ENCODE data around the gene AHSG. TPM values are rescaled to one million over a fixed set of nuclear protein-coding genes. Genes with fewer than 3 reads are reported as not detected.
A peak's percentile ranks its signal among the peaks of the same experiment; 100 is the strongest.

Gene AHSG
- total RNA-seq, 1 experiment from 2014 or later = not detected

GRCh38 chr3:186569779-186570095 lies 43.1 kb upstream of the AHSG start:
- TSS peak; percentile 57 for BruUV-seq (replicated peaks)
- intact Hi-C loops (cut with micrococcal nuclease) = loop anchor here (1.0 to 10.0 kb wide), 3 partner anchors 48 to 460 kb away; partner anchors contain the start of genes EIF4A2 and ETV5

GRCh38 chr3:186570096-186570940 lies 42.5 kb upstream of the AHSG start, which contains the start of gene DNAJB11:
Gene DNAJB11 (plus strand): TSS chr3:186570720. CDS start chr3:186570898, 178 bp downstream.
- H3K27ac ChIP-seq (ENCODE audit: low read length) = peak within 1 kb of the TSS; percentile 48
- H2AFZ ChIP-seq (ENCODE audit: low read length) = peak within 1 kb of the TSS; percentile 90
- peak within 1 kb of the TSS; percentile 92 for H3K4me3 ChIP-seq (ENCODE audit: low read length)
- H3K36me3 ChIP-seq (ENCODE audit: low read depth, low read length) = peaks cover 30% of the 10 kb centered on the region
- H3K79me2 ChIP-seq (ENCODE audit: low read length) = peaks cover 67% of the 10 kb centered on the region
- DNase-seq = peak; percentile 99
- peak; percentile 82 for ATAC-seq
- H3K9me3 ChIP-seq (ENCODE audit: low read length) = no peaks in the 10 kb centered on the region
- BruUV-seq (replicated peaks) = no TSS peak
- POLR2A ChIA-PET (ENCODE audit: unreplicated experiment) = interaction anchor here (0.6 to 1.2 kb wide), 11 partner anchors 11 to 783 kb away, joined by 3 to 12 read pairs (median 4); partner anchors contain the start of gene EIF4A2
- TF ChIP-seq EZH2 (IDR thresholded peaks at IDR 0.05; ENCODE audit: low read length, unreplicated experiment) = no peak
- no peak for TF ChIP-seq CTCF (conservative IDR thresholded peaks at IDR 0.05; ENCODE audit: low read depth, low read length)
- no peak for TF ChIP-seq EZH2phosphoT487 (IDR thresholded peaks at IDR 0.05; ENCODE audit: borderline replicate concordance, low read length)
- intact Hi-C loops (cut with micrococcal nuclease) = loop anchor here (1.0 kb wide), 2 partner anchors 47 to 461 kb away; partner anchors contain the start of gene ETV5
- peaks cover 16% of the 10 kb centered on the region for H3K4me1 ChIP-seq (ENCODE audit: insufficient read depth, low read length)
- no peaks in the 10 kb centered on the region for H3K27me3 ChIP-seq (ENCODE audit: low read length)
- peaks cover 14% of the 10 kb centered on the region; the same call in 1 of the 2 replicates for H4K20me1 ChIP-seq (ENCODE audit: low read length)
- peak within 1 kb of the TSS; percentile 92 for H3K4me2 ChIP-seq (ENCODE audit: low read length)
- CTCF ChIA-PET = interaction anchor here (0.6 to 1.9 kb wide), 5 partner anchors 29 to 588 kb away, joined by 3 to 9 read pairs (median 4); no protein-coding TSS in a partner anchor
- peak within 1 kb of the TSS; percentile 91 for H3K9ac ChIP-seq (ENCODE audit: low read length)
- H3F3A ChIP-seq (ENCODE audit: low read length, unreplicated experiment) = no peaks in the 10 kb centered on the region
- H3K9me2 ChIP-seq (replicated peaks; ENCODE audit: low read length) = no peaks in the 10 kb centered on the region

More at GRCh38 chr3:186569779-186570095, 43.1 kb upstream of the AHSG start:
- peaks cover 11% of the 10 kb centered on the region; the same call in 1 of the 2 replicates for H4K20me1 ChIP-seq (ENCODE audit: low read length)
- ChIA-PET CTCF (interaction anchor here (0.6 to 1.9 kb wide), 3 partner anchors 29 to 587 kb away, joined by 4 to 9 read pairs (median 7); no protein-coding TSS in a partner anchor), POLR2A (ENCODE audit: unreplicated experiment) (interaction anchor here (0.6 to 1.2 kb wide), 7 partner anchors 18 to 493 kb away, joined by 3 to 12 read pairs (median 5); partner anchors contain the start of gene EIF4A2)
- peak overlapping the region; percentile 92 for H3K4me2 ChIP-seq (ENCODE audit: low read length)
- H3K79me2 ChIP-seq (ENCODE audit: low read length) = peaks cover 67% of the 10 kb centered on the region
- H3F3A ChIP-seq (ENCODE audit: low read length, unreplicated experiment) = no peaks in the 10 kb centered on the region
- no peaks in the 10 kb centered on the region for H3K27me3 ChIP-seq (ENCODE audit: low read length)
- peaks cover 24% of the 10 kb centered on the region for H3K36me3 ChIP-seq (ENCODE audit: low read depth, low read length)
- no peak overlapping the region for H3K27ac ChIP-seq (ENCODE audit: low read length)
- ATAC-seq (no peak), DNase-seq (no peak)
- peak overlapping the region; percentile 54 for H2AFZ ChIP-seq (ENCODE audit: low read length)
- peak overlapping the region; percentile 89 for H3K4me3 ChIP-seq (ENCODE audit: low read length)
- peak overlapping the region; percentile 73 for H3K9ac ChIP-seq (ENCODE audit: low read length)
- TF ChIP-seq EZH2 (IDR thresholded peaks at IDR 0.05; ENCODE audit: low read length, unreplicated experiment) (no peak), EZH2phosphoT487 (IDR thresholded peaks at IDR 0.05; ENCODE audit: borderline replicate concordance, low read length) (no peak)
- H3K4me1 ChIP-seq (ENCODE audit: insufficient read depth, low read length) = peaks cover 16% of the 10 kb centered on the region
- no peaks in the 10 kb centered on the region for H3K9me2 ChIP-seq (replicated peaks; ENCODE audit: low read length)
- H3K9me3 ChIP-seq (ENCODE audit: low read length) = no peaks in the 10 kb centered on the region

GRCh38 chr3:186570941-186571643 lies 41.8 kb upstream of the AHSG start:
- POLR2A ChIA-PET (ENCODE audit: unreplicated experiment) = interaction anchor here (0.6 to 1.2 kb wide), 5 partner anchors 10 to 784 kb away, joined by 3 to 12 read pairs (median 4); partner anchors contain the start of gene EIF4A2
- Histone ChIP-seq H3K9me2 (replicated peaks; ENCODE audit: low read length) (no peaks in the 10 kb centered on the region), H3K4me2 (ENCODE audit: low read length) (peak overlapping the region; percentile 89), H3K36me3 (ENCODE audit: low read depth, low read length) (peaks cover 38% of the 10 kb centered on the region), H3K79me2 (ENCODE audit: low read length) (peaks cover 59% of the 10 kb centered on the region), H3K27me3 (ENCODE audit: low read length) (no peaks in the 10 kb centered on the region), H4K20me1 (ENCODE audit: low read length) (peaks cover 14% of the 10 kb centered on the region; the same call in 1 of the 2 replicates), H3F3A (ENCODE audit: low read length, unreplicated experiment) (no peaks in the 10 kb centered on the region), H3K4me1 (ENCODE audit: insufficient read depth, low read length) (peaks cover 16% of the 10 kb centered on the region), H3K4me3 (ENCODE audit: low read length) (peak overlapping the region; percentile 92), H3K9ac (ENCODE audit: low read length) (peak overlapping the region; percentile 91), H3K27ac (ENCODE audit: low read length) (peak overlapping the region; percentile 48), H2AFZ (ENCODE audit: low read length) (peak overlapping the region; percentile 90), H3K9me3 (ENCODE audit: low read length) (no peaks in the 10 kb centered on the region)
- ATAC-seq (no peak), DNase-seq (no peak)
- intact Hi-C loops (cut with micrococcal nuclease) = loop anchor here (1.0 kb wide), 2 partner anchors 46 to 462 kb away; partner anchors contain the start of gene ETV5
- TF ChIP-seq CTCF (conservative IDR thresholded peaks at IDR 0.05; ENCODE audit: low read depth, low read length) (no peak), EZH2 (IDR thresholded peaks at IDR 0.05; ENCODE audit: low read length, unreplicated experiment) (no peak), EZH2phosphoT487 (IDR thresholded peaks at IDR 0.05; ENCODE audit: borderline replicate concordance, low read length) (no peak)
- BruUV-seq (replicated peaks) = TSS peak; percentile 35
- CTCF ChIA-PET = interaction anchor here (1.0 to 1.9 kb wide), 2 partner anchors 43 to 46 kb away, joined by 4 to 7 read pairs; no protein-coding TSS in a partner anchor
